Trophoblast cell (in vitro differentiated cells and primary cell): ENCODE measurements around the gene SLC24A4.

Source experiments
- DNase-seq, 2 donors: peaks; one replicate each; pipeline ENCODE4 v3.0.0-alpha.2; 2016
- H2AFZ ChIP-seq: 2 replicates; pipeline ENCODE4 v1.6.1; 2013; ENCODE audit warnings: low read length, moderate library complexity, mild to moderate bottlenecking; ENCODE audit not compliant: insufficient read depth, poor library complexity
- H2AK5ac ChIP-seq: 2 replicates; pipeline ENCODE4 v1.6.1; 2013; ENCODE audit warnings: mild to moderate bottlenecking, low read length
- H2BK120ac ChIP-seq: 2 replicates; pipeline ENCODE4 v1.6.1; 2013; ENCODE audit warnings: low read length, mild to moderate bottlenecking, moderate library complexity; ENCODE audit not compliant: insufficient read depth, poor library complexity
- H2BK12ac ChIP-seq: 2 replicates; pipeline ENCODE4 v1.6.1; 2013; ENCODE audit warnings: mild to moderate bottlenecking, low read length, moderate library complexity
- H2BK5ac ChIP-seq: 2 replicates; pipeline ENCODE4 v1.6.1; 2013; ENCODE audit warnings: low read length, low read depth, moderate library complexity, mild to moderate bottlenecking; ENCODE audit not compliant: poor library complexity
- H3K14ac ChIP-seq: 2 replicates; pipeline ENCODE4 v1.6.1; 2013; ENCODE audit warnings: mild to moderate bottlenecking, low read length
- H3K18ac ChIP-seq: 2 replicates; pipeline ENCODE4 v1.6.1; 2013; ENCODE audit warnings: mild to moderate bottlenecking, low read length
- H3K23ac ChIP-seq: 2 replicates; pipeline ENCODE4 v1.6.1; 2013; ENCODE audit warnings: low read length
- H3K27ac ChIP-seq: 2 replicates; pipeline ENCODE4 v1.5.1; 2013; ENCODE audit warnings: low read depth, mild to moderate bottlenecking, inconsistent platforms, low read length, moderate library complexity
- H3K27me3 ChIP-seq: 2 replicates; pipeline ENCODE4 v1.6.1; 2013; ENCODE audit warnings: inconsistent platforms, mild to moderate bottlenecking, low read length, moderate library complexity; ENCODE audit not compliant: insufficient read depth
- H3K36me3 ChIP-seq, 2 experiments: 1 replicate in 1 of 2; 2 replicates in 1 of 2; pipeline ENCODE4 v1.6.1; 2013; ENCODE audit warnings: low read length in 2 of 2, mild to moderate bottlenecking in 2 of 2, moderate library complexity in 1 of 2; ENCODE audit not compliant: insufficient read depth in 2 of 2, control insufficient read depth in 1 of 2
- H3K4ac ChIP-seq: 2 replicates; pipeline ENCODE4 v1.6.1; 2013; ENCODE audit warnings: low read depth, mild to moderate bottlenecking, low read length, moderate library complexity
- H3K4me1 ChIP-seq, 2 experiments: 1 replicate in 1 of 2; 2 replicates in 1 of 2; pipeline ENCODE4 v1.6.1; 2013; ENCODE audit warnings: low read length in 2 of 2, mild to moderate bottlenecking in 2 of 2, moderate library complexity in 1 of 2; ENCODE audit not compliant: insufficient read depth in 2 of 2, control insufficient read depth in 1 of 2
- H3K4me2 ChIP-seq: 2 replicates; pipeline ENCODE4 v1.6.1; 2013; ENCODE audit warnings: inconsistent platforms, mild to moderate bottlenecking, low read length, moderate library complexity
- H3K4me3 ChIP-seq: 2 replicates; pipeline ENCODE4 v1.5.1; 2013; ENCODE audit warnings: mild to moderate bottlenecking, low read depth, low read length, inconsistent platforms
- H3K79me1 ChIP-seq: one replicate; pipeline ENCODE4 v1.6.1; 2013; ENCODE audit warnings: low read length
- H3K79me2 ChIP-seq: 2 replicates; pipeline ENCODE4 v1.6.1; 2013; ENCODE audit warnings: low read length, mild to moderate bottlenecking; ENCODE audit not compliant: control insufficient read depth, insufficient read depth, poor library complexity
- H3K9ac ChIP-seq: 2 replicates; pipeline ENCODE4 v1.6.1; 2013; ENCODE audit warnings: mild to moderate bottlenecking, low read length
- H3K9me3 ChIP-seq: 2 replicates; pipeline ENCODE4 v1.6.1; 2013; ENCODE audit warnings: low read depth, mild to moderate bottlenecking, control low read depth, inconsistent platforms, low read length; ENCODE audit not compliant: insufficient read depth
- H4K12ac ChIP-seq: 2 replicates; pipeline ENCODE4 v1.6.1; 2013; ENCODE audit warnings: low read depth, mild to moderate bottlenecking, low read length, moderate library complexity
- H4K8ac ChIP-seq: 2 replicates; pipeline ENCODE4 v1.6.1; 2013; ENCODE audit warnings: low read depth, mild to moderate bottlenecking, low read length, moderate library complexity
- H4K91ac ChIP-seq: one replicate; pipeline ENCODE4 v1.6.1; 2013; ENCODE audit warnings: low read depth, mild to moderate bottlenecking, low read length, moderate library complexity
- WGBS: extraction: QIAGEN DNeasy Blood & Tissue Kit; methylation state at CpG from one replicate; pipeline ENCODE4 v1.1.7; 2013; ENCODE audit warnings: missing lambda C conversion rate; ENCODE audit not compliant: insufficient read length, insufficient coverage; ENCODE audit errors: extremely low coverage; 5-methylcytosine and 5-hydroxymethylcytosine counted together

SLC24A4 gene

GRCh38 chr14:92386637-92387036 is 63.7 kb downstream of the SLC24A4 start:
- Histone ChIP-seq H3K27me3 (no peaks in the 10 kb centered on the region), H3K27ac (no peak overlapping the region), H2AFZ (no peak overlapping the region), H3K4me3 (no peak overlapping the region), H3K14ac (no peak overlapping the region), H3K4ac (no peak overlapping the region), H2BK12ac (no peak overlapping the region), H3K18ac (no peak overlapping the region), H3K79me1 (no peaks in the 10 kb centered on the region), H4K91ac (no peak overlapping the region), H3K4me2 (no peak overlapping the region), H3K9me3 (no peaks in the 10 kb centered on the region), H2BK5ac (no peak overlapping the region), H3K9ac (no peak overlapping the region), H4K12ac (no peak overlapping the region), H2BK120ac (no peak overlapping the region), H4K8ac (no peak overlapping the region), H3K36me3 (no peaks in the 10 kb centered on the region), H3K79me2 (no peaks in the 10 kb centered on the region), H3K4me1 (no peaks in the 10 kb centered on the region), H2AK5ac (no peak overlapping the region), H3K23ac (no peak overlapping the region)
- WGBS, result no CpG with 5 or more reads among the region's 9 CpGs
- peak in 1 of 2 donors; percentile 28 for DNase-seq

DNA sequence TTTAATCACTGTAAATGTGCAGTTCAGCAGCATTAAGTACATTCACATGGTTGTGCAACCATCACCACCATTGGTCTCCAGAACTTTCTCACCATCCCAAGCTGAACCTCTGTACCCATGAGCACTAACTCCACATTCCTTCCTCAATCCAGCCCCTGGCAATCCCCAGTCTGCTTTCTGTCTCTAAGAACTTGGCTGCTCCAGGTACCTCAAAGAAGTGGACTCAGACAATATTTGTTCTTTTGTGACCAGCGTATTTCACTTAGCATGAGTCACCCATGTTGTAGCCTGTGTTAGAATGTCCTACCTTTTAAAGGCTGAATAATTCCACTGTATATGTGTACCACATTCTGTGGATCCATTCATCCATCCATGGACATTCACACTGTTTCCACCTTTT is 64.6 kb downstream of the SLC24A4 start:
- no peak overlapping the region for H4K8ac ChIP-seq
- no peak overlapping the region for H2BK12ac ChIP-seq
- H3K23ac ChIP-seq, result no peak overlapping the region
- H2AK5ac ChIP-seq, result no peak overlapping the region
- no peaks in the 10 kb centered on the region for H3K4me1 ChIP-seq
- H4K12ac ChIP-seq, result no peak overlapping the region
- no peaks in the 10 kb centered on the region for H3K27me3 ChIP-seq
- no peaks in the 10 kb centered on the region for H3K79me1 ChIP-seq
- no peaks in the 10 kb centered on the region for H3K9me3 ChIP-seq
- H3K18ac ChIP-seq, result no peak overlapping the region
- no peaks in the 10 kb centered on the region for H3K36me3 ChIP-seq
- no peaks in the 10 kb centered on the region for H3K79me2 ChIP-seq
- no peak overlapping the region for H3K4me3 ChIP-seq
- H3K4ac ChIP-seq, result no peak overlapping the region
- no peak overlapping the region for H3K14ac ChIP-seq
- no peak overlapping the region for H2AFZ ChIP-seq
- no peak overlapping the region for H2BK120ac ChIP-seq
- no peak overlapping the region for H2BK5ac ChIP-seq
- no CpG with 5 or more reads among the region's 1 CpG for WGBS
- no peak overlapping the region for H3K27ac ChIP-seq
- no peak for DNase-seq
- H3K9ac ChIP-seq, result no peak overlapping the region
- H3K4me2 ChIP-seq, result no peak overlapping the region
- H4K91ac ChIP-seq, result no peak overlapping the region

- H3K27me3 ChIP-seq, result no peaks in the 10 kb centered on the region
- H2BK12ac ChIP-seq, result no peak overlapping the region
- no peak overlapping the region for H4K8ac ChIP-seq
- H3K4me3 ChIP-seq, result no peak overlapping the region
- no peak overlapping the region for H2AK5ac ChIP-seq
- no peak overlapping the region for H3K4ac ChIP-seq
- no peak overlapping the region for H3K14ac ChIP-seq
- no peaks in the 10 kb centered on the region for H3K36me3 ChIP-seq
- H3K79me2 ChIP-seq, result no peaks in the 10 kb centered on the region
- H3K18ac ChIP-seq, result no peak overlapping the region
- peaks cover 2% of the 10 kb centered on the region for H3K9me3 ChIP-seq
- H2AFZ ChIP-seq, result no peak overlapping the region
- no peak overlapping the region for H4K12ac ChIP-seq
- no peak overlapping the region for H3K4me2 ChIP-seq
- H4K91ac ChIP-seq, result no peak overlapping the region
- H2BK120ac ChIP-seq, result no peak overlapping the region
- no peak overlapping the region for H3K23ac ChIP-seq
- no peaks in the 10 kb centered on the region for H3K4me1 ChIP-seq
- DNase-seq, result no peak
- no peaks in the 10 kb centered on the region for H3K79me1 ChIP-seq
- no CpG with 5 or more reads among the region's 12 CpGs for WGBS
- H3K27ac ChIP-seq, result no peak overlapping the region
- no peak overlapping the region for H2BK5ac ChIP-seq
- no peak overlapping the region for H3K9ac ChIP-seq
These were observed 66.7 kb downstream of the SLC24A4 start for GRCh38 chr14:92389598-92390158.

DNA sequence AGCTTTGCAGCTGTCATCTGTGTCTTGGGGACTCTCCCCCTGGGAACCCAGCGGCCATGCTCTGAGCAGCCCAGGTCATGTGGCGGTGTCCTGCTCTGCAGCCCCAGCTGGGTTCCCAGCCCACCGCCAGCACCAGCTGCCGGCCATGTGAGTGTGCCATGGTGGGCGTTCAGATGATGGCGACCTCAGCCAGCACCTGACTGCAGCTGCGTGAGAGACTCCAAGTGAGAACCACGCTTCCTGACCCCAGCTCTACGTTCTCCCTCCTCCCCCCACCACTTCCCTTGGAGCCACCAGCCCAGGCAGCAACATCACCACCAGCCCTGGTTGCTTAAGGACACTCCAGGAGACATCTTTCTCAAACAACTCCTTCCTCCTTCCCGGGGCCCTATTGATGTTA is 68.8 kb downstream of the SLC24A4 start:
- H3K18ac ChIP-seq, result no peak overlapping the region
- H4K91ac ChIP-seq, result no peak overlapping the region
- no peak overlapping the region for H3K4me3 ChIP-seq
- H3K9me3 ChIP-seq, result peaks cover 2% of the 10 kb centered on the region
- no peak overlapping the region for H4K8ac ChIP-seq
- H3K27ac ChIP-seq, result no peak overlapping the region
- H3K4ac ChIP-seq, result no peak overlapping the region
- H3K4me1 ChIP-seq, result no peaks in the 10 kb centered on the region
- H3K9ac ChIP-seq, result no peak overlapping the region
- H3K36me3 ChIP-seq, result no peaks in the 10 kb centered on the region
- no peaks in the 10 kb centered on the region for H3K27me3 ChIP-seq
- no peak overlapping the region for H2BK120ac ChIP-seq
- no peak overlapping the region for H3K23ac ChIP-seq
- H3K79me1 ChIP-seq, result no peaks in the 10 kb centered on the region
- no peak overlapping the region for H2BK12ac ChIP-seq
- no peak overlapping the region for H3K14ac ChIP-seq
- DNase-seq, result no peak
- H2AFZ ChIP-seq, result no peak overlapping the region
- no peak overlapping the region for H2BK5ac ChIP-seq
- H2AK5ac ChIP-seq, result no peak overlapping the region
- no peak overlapping the region for H4K12ac ChIP-seq
- no CpG with 5 or more reads among the region's 10 CpGs for WGBS
- no peaks in the 10 kb centered on the region for H3K79me2 ChIP-seq
- H3K4me2 ChIP-seq, result no peak overlapping the region
